Neural cell (in vitro differentiated cells): ENCODE data around the gene KRT39.

Experiments used
- EZH2 ChIP-seq: fragments of 200-600, 300-800 bp; shearing (Covaris generic), sonication (generic); IDR thresholded peaks from 2 replicates; pipeline ENCODE4 v1.6.1; 2014; ENCODE audit warnings: antibody characterized with exemption, low read length, borderline replicate concordance, mild to moderate bottlenecking; ENCODE audit not compliant: insufficient read depth, poor library complexity, severe bottlenecking
- POLR2AphosphoS5 ChIP-seq: IDR thresholded peaks from 2 replicates; pipeline ENCODE4 v1.6.1; 2012
- TF ChIP-seq, protein P1 (sequence below): fragments of 450-650 bp; IDR thresholded peaks from 2 replicates; pipeline ENCODE4 v1.5.1; 2014; ENCODE audit warnings: antibody characterized with exemption, mild to moderate bottlenecking, moderate library complexity; ENCODE audit not compliant: poor library complexity, severe bottlenecking

DNA sequence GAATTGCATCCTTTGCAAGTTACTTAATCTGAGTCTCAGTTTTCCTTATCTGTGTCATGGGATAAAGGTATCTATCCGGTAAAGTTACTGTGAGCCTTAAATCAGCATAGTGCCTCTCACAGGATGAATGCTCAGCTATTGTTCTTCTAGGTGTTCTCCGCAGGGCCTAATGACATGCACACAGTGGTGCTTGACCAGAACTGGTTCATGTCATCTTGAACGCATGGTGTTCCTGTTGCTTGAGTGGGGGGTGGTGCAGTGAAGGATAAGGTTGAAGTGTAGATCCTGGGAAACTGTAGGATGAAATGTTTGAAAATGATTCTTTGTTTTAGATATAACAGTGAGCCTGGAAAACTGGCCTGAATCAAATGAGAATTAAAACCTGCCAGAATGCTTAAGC lies 13.4 kb upstream of the KRT39 start:
- TF ChIP-seq, protein P1, sequence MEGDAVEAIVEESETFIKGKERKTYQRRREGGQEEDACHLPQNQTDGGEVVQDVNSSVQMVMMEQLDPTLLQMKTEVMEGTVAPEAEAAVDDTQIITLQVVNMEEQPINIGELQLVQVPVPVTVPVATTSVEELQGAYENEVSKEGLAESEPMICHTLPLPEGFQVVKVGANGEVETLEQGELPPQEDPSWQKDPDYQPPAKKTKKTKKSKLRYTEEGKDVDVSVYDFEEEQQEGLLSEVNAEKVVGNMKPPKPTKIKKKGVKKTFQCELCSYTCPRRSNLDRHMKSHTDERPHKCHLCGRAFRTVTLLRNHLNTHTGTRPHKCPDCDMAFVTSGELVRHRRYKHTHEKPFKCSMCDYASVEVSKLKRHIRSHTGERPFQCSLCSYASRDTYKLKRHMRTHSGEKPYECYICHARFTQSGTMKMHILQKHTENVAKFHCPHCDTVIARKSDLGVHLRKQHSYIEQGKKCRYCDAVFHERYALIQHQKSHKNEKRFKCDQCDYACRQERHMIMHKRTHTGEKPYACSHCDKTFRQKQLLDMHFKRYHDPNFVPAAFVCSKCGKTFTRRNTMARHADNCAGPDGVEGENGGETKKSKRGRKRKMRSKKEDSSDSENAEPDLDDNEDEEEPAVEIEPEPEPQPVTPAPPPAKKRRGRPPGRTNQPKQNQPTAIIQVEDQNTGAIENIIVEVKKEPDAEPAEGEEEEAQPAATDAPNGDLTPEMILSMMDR, result no peak
- TF ChIP-seq POLR2AphosphoS5 (no peak), EZH2 (no peak)
